ENCODE data around the gene SRGAP2B. TPM values are rescaled to one million over a fixed set of nuclear protein-coding genes. Genes with fewer than 3 reads are reported as not detected.
"Not testable (repeated sequence)": the region's sequence is repeated elsewhere in the genome, so short reads cannot be mapped to it uniquely, and the experiment has no call there.

Gene SRGAP2B
- 10 to 100 TPM; 61.2 to 82.0 TPM for total RNA-seq
- 51.3 TPM for polyA plus RNA-seq (2013, experiment 1 of 2)
- 54.1 TPM for polyA plus RNA-seq (2013, experiment 2 of 2)
- long read RNA-seq, experiment 1, partial matches to known transcripts = 0 of 5 reads
- long read RNA-seq, experiment 1, other reads (novel, unspliced or antisense) = 5 of 5 reads
- long read RNA-seq, experiment 2, full-length matches to known transcripts = 8 of 42 reads
- long read RNA-seq, experiment 2, partial matches to known transcripts = 4 of 42 reads
- long read RNA-seq, experiment 2, other reads (novel, unspliced or antisense) = 30 of 42 reads
- long read RNA-seq, experiment 3, full-length matches to known transcripts = 9 of 31 reads
- long read RNA-seq, experiment 3, partial matches to known transcripts = 4 of 31 reads
- long read RNA-seq, experiment 3, other reads (novel, unspliced or antisense) = 18 of 31 reads
- long read RNA-seq, experiment 4, partial matches to known transcripts = 1 of 4 reads
- long read RNA-seq, experiment 4, other reads (novel, unspliced or antisense) = 3 of 4 reads

DNA sequence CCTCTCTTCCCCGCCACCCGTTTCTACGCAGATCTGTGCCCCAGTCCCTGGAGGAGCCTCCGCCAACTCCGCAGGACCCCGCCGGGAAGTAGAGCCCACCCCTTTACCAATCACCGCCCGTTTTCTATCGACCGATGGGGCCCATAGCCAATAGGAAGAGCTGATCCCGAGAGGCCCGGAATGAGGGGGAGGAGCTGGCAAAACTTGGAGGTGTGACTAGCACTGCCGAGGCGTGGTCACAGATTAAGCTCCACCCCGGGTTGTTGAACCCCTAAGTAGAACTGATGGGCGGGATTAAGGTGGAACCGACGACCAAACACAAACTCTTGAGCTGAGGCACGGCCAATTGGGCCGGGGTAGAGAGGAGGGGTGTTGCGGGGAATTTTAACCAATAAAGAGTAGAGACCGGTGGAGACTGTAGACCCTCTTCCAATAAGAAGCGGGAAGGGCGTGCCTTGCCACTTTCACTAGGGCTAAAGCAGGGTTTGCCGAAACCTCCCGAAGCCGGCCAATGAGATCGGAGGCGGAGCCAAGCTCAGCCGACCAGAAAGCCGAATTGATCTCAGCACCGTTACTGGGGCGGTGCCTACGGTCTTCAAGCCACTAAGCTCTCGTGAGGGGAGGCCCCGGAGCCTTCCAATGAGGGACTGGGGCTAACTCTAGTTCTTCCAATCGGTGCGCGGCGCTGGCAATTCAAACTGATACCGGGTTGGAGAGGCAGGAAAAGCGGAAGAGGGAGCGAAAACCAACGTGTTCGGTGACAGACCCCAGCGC, at the start of gene SRGAP2B, which contains the start of gene FAM72D:
SRGAP2B (minus strand) TSS at position 45 of the 774 bp plus-strand sequence. CDS start 2,427 bp downstream, outside the sequence.
FAM72D (plus strand) TSS at position 691 of the 774 bp plus-strand sequence. CDS start 874 bp downstream, outside the sequence.
- H3K36me3 ChIP-seq (ENCODE audit: control insufficient read depth, insufficient read depth, low read length); DNase-seq; H3K27ac Mint-ChIP-seq; H3K9ac ChIP-seq (ENCODE audit: extremely low read depth, low read length, poor library complexity, severe bottlenecking); H3K9me3 ChIP-seq (ENCODE audit: control insufficient read depth, low read length); H3K27ac ChIP-seq (ENCODE audit: low read depth, low read length); H3K27me3 ChIP-seq (ENCODE audit: control insufficient read depth, insufficient read depth, low read length, poor library complexity, severe bottlenecking); H3K27me3 Mint-ChIP-seq (ENCODE audit: insufficient read depth); H3K36me3 Mint-ChIP-seq (ENCODE audit: low read depth); H3K9me3 Mint-ChIP-seq; H3K4me1 Mint-ChIP-seq; H3K4me1 ChIP-seq (ENCODE audit: control insufficient read depth, insufficient read depth, low read length): not testable (repeated sequence)
- peak within 1 kb of the TSS; percentile 64 for H3K4me3 ChIP-seq (ENCODE audit: low read length)
- WGBS, 2 experiments (ENCODE audit: insufficient coverage in 1 of 2, insufficient read length in 1 of 2) = no CpG with 5 or more reads among the region's 47 CpGs
- H3K4me3 Mint-ChIP-seq = peak within 1 kb of the TSS; percentile 46

DNA sequence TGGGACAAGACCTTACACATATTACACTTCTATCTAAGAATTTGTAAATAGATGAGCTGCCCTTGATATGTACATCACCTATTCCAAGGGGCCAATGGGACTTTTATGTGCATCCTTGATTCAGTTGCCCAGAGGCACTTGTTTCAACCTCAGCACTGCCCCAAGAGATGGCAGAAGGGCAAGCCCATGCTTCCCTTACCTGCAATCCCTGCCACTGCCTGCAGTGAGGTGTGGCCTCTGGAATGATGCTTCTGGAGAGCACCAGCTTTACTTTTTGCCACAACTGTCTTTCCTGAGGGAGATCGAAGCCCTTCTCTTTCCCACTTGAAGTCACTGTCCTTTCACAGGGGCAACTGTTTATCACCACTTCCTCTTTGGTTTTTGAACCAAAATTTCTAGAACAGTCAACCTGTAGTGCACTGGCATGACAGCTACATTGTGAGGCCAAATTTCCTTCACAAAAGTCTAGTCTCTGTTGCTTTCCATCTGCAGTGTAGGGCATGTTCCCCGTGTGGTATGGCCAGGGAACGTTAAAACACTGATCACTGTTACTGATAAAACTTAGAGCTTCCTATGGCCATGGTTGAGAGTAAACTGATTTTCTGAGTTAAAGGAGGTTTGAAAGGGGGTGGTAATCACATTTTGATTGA, 49.3 kb upstream of the SRGAP2B start:
- DNase-seq; H3K36me3 Mint-ChIP-seq (ENCODE audit: low read depth); H3K9ac ChIP-seq (ENCODE audit: extremely low read depth, low read length, poor library complexity, severe bottlenecking); H3K4me1 Mint-ChIP-seq; H3K27ac ChIP-seq (ENCODE audit: low read depth, low read length); H3K4me3 Mint-ChIP-seq; H3K36me3 ChIP-seq (ENCODE audit: control insufficient read depth, insufficient read depth, low read length); H3K27me3 Mint-ChIP-seq (ENCODE audit: insufficient read depth); H3K9me3 Mint-ChIP-seq; H3K4me3 ChIP-seq (ENCODE audit: low read length); H3K4me1 ChIP-seq (ENCODE audit: control insufficient read depth, insufficient read depth, low read length); H3K27me3 ChIP-seq (ENCODE audit: control insufficient read depth, insufficient read depth, low read length, poor library complexity, severe bottlenecking); H3K27ac Mint-ChIP-seq; H3K9me3 ChIP-seq (ENCODE audit: control insufficient read depth, low read length): not testable (repeated sequence)
- no CpG with 5 or more reads among the region's 3 CpGs for WGBS, 2 experiments (ENCODE audit: insufficient coverage in 1 of 2, insufficient read length in 1 of 2)

DNA sequence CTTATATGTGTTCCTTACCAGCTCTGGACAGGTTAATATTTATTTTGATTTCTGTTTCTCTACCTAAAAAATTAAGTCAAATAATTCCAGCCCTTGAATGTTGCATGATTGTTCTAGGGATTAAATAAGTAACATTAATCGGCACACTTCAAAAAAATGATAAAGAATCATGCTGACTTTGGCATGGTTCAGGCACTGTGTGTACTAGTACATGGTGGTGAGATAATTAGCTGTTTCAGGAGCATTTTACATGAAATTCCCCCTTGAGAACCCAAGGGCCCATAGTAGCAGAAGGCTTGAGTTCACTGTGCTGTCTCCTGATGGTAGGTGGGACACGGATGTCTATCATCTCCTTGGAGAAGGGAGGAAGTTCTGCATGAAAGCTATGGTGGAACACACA, 45.4 kb upstream of the SRGAP2B start:
- H3K27me3 Mint-ChIP-seq (ENCODE audit: insufficient read depth); H3K36me3 Mint-ChIP-seq (ENCODE audit: low read depth); H3K4me1 ChIP-seq (ENCODE audit: control insufficient read depth, insufficient read depth, low read length); H3K9me3 ChIP-seq (ENCODE audit: control insufficient read depth, low read length); DNase-seq; H3K27ac Mint-ChIP-seq; H3K9me3 Mint-ChIP-seq; H3K36me3 ChIP-seq (ENCODE audit: control insufficient read depth, insufficient read depth, low read length); H3K9ac ChIP-seq (ENCODE audit: extremely low read depth, low read length, poor library complexity, severe bottlenecking); H3K4me3 Mint-ChIP-seq; H3K4me1 Mint-ChIP-seq; H3K4me3 ChIP-seq (ENCODE audit: low read length); H3K27ac ChIP-seq (ENCODE audit: low read depth, low read length); H3K27me3 ChIP-seq (ENCODE audit: control insufficient read depth, insufficient read depth, low read length, poor library complexity, severe bottlenecking): not testable (repeated sequence)
- no CpG with 5 or more reads among the region's 2 CpGs for WGBS, 2 experiments (ENCODE audit: insufficient coverage in 1 of 2, insufficient read length in 1 of 2)

DNA sequence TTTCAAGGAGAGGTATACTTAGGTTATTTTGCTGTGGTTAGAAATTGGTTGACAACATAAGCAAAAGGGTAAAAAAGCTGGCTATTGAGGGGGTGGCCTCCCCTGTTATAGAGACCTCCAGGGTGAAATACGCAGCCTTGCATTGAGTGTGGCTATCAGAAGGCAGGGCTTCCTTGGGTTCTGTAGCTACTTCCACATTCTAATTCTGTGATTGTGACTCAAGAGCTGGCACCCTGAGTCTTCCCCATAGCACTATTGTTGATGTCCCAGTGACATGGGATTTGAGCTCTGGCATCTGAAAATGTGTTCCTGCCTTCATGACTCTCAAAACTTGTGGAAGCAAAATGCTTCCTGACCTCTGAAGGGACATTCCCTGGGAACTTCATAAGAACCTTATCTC, 39.3 kb upstream of the SRGAP2B start:
- not testable (repeated sequence) for H3K27ac ChIP-seq (ENCODE audit: low read depth, low read length); H3K4me1 ChIP-seq (ENCODE audit: control insufficient read depth, insufficient read depth, low read length); H3K9ac ChIP-seq (ENCODE audit: extremely low read depth, low read length, poor library complexity, severe bottlenecking); H3K36me3 ChIP-seq (ENCODE audit: control insufficient read depth, insufficient read depth, low read length); H3K27me3 ChIP-seq (ENCODE audit: control insufficient read depth, insufficient read depth, low read length, poor library complexity, severe bottlenecking); H3K27me3 Mint-ChIP-seq (ENCODE audit: insufficient read depth); H3K9me3 ChIP-seq (ENCODE audit: control insufficient read depth, low read length); H3K36me3 Mint-ChIP-seq (ENCODE audit: low read depth); H3K4me1 Mint-ChIP-seq; H3K4me3 Mint-ChIP-seq; DNase-seq; H3K9me3 Mint-ChIP-seq; H3K27ac Mint-ChIP-seq; H3K4me3 ChIP-seq (ENCODE audit: low read length)
- WGBS, 2 experiments (ENCODE audit: insufficient coverage in 1 of 2, insufficient read length in 1 of 2) = no CpG with 5 or more reads among the region's 1 CpG

DNA sequence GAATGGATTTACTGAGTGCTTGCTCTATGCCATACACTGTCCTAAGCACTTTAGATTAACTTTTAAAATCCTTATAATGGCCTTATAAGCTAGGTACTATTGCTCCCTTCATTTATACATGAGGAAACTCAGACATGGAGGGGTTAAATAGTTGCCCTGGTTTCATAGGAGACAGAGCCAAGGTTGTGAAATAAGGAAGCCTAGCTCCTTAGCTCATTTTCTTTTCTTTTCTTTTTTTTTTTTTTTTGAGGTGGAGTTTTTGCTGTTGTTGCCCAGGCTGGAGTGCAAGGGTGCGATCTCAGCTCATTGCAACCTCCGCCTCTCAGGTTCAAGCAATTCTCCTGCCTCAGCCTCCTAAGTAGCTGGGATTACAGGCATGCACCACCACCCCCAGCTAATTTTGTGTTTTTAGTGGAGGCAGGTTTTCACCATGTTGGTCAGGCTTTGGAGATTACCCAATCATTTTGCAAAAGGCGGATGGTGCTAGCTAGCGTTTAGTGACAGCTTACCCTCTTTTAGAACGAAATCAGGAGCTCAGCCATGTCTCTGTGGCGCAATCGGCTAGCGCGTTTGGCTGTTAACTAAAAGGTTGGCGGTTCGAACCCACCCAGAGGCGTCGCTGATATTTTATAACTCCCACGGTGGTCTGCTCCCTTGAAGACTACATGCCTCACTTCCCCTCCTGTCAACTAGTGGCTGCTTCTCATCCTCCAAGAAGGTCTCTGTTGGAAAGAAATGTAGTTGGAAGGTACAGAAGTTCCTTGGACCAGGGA, 33.8 kb upstream of the SRGAP2B start:
- H3K4me1 Mint-ChIP-seq; H3K4me3 ChIP-seq (ENCODE audit: low read length); H3K4me3 Mint-ChIP-seq; H3K36me3 Mint-ChIP-seq (ENCODE audit: low read depth); H3K4me1 ChIP-seq (ENCODE audit: control insufficient read depth, insufficient read depth, low read length); H3K9ac ChIP-seq (ENCODE audit: extremely low read depth, low read length, poor library complexity, severe bottlenecking); H3K9me3 Mint-ChIP-seq; H3K27ac ChIP-seq (ENCODE audit: low read depth, low read length); H3K9me3 ChIP-seq (ENCODE audit: control insufficient read depth, low read length); H3K27me3 ChIP-seq (ENCODE audit: control insufficient read depth, insufficient read depth, low read length, poor library complexity, severe bottlenecking); H3K27me3 Mint-ChIP-seq (ENCODE audit: insufficient read depth); H3K27ac Mint-ChIP-seq; H3K36me3 ChIP-seq (ENCODE audit: control insufficient read depth, insufficient read depth, low read length): not testable (repeated sequence)
- 78 to 84% methylated on average over 7 to 12 of the region's 14 CpGs for WGBS, 2 experiments (ENCODE audit: insufficient coverage in 1 of 2, insufficient read length in 1 of 2)
- DNase-seq = peak; percentile 77

DNA sequence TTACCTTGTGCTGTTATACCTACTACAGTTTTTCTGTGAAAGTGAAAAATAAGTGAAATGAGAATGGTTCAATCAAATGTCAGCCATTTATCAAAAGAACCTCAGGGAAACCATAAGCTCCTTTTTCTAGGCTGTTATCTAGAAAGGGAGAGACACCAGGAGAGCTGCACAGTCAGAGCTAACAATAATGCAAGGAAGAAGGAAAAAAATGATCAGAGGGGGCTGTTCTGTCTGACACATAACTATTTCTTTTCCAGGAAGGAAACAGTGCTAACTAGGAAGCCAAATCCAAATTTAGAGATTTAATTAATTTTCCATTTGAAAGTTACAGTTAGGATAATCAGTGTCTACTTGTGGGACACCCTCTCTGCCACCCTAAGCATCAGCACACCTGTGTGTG, 32.0 kb upstream of the SRGAP2B start:
- not testable (repeated sequence) for H3K27ac ChIP-seq (ENCODE audit: low read depth, low read length); H3K27ac Mint-ChIP-seq; H3K4me1 Mint-ChIP-seq; H3K4me3 ChIP-seq (ENCODE audit: low read length); H3K36me3 Mint-ChIP-seq (ENCODE audit: low read depth); H3K27me3 ChIP-seq (ENCODE audit: control insufficient read depth, insufficient read depth, low read length, poor library complexity, severe bottlenecking); DNase-seq; H3K27me3 Mint-ChIP-seq (ENCODE audit: insufficient read depth); H3K36me3 ChIP-seq (ENCODE audit: control insufficient read depth, insufficient read depth, low read length); H3K9ac ChIP-seq (ENCODE audit: extremely low read depth, low read length, poor library complexity, severe bottlenecking); H3K9me3 ChIP-seq (ENCODE audit: control insufficient read depth, low read length); H3K4me1 ChIP-seq (ENCODE audit: control insufficient read depth, insufficient read depth, low read length); H3K4me3 Mint-ChIP-seq; H3K9me3 Mint-ChIP-seq

Measured in endodermal cell (in vitro differentiated cells).